Fibroblast of the aortic adventitia (primary cell): ENCODE data around the gene RAB1A. TPM values are rescaled to one million over a fixed set of nuclear protein-coding genes. Genes with fewer than 3 reads are reported as not detected.
"Not testable (repeated sequence)": the region's sequence is repeated elsewhere in the genome, so short reads cannot be mapped to it uniquely, and the experiment has no call there.

ENCODE experiments used
- DNase-seq: peaks from one replicate; pipeline ENCODE4 v3.0.0-alpha.2; 2010; ENCODE audit warnings: low read depth
- H3K4me3 ChIP-seq: 2 replicates; pipeline ENCODE4 v1.5.1; 2011; ENCODE audit warnings: low read depth, mild to moderate bottlenecking, control low read depth, low read length, moderate library complexity
- total RNA-seq: library from RNA; depleted of rRNA; stranded (reverse); fragments of >200 nt; gene quantifications from 2 replicates; pipeline ENCODE4 v1.2.3, GENCODE V29; 2012; ENCODE audit warnings: low replicate concordance
- TF ChIP-seq, protein P1 (sequence below): IDR thresholded peaks from 2 replicates; pipeline ENCODE4 v1.5.1; 2011; ENCODE audit warnings: mild to moderate bottlenecking, low read length, control low read depth, inconsistent platforms; ENCODE audit not compliant: insufficient read depth

The RAB1A gene
- total RNA-seq, 1 donor = 80.7 TPM

- TF ChIP-seq, protein P1, sequence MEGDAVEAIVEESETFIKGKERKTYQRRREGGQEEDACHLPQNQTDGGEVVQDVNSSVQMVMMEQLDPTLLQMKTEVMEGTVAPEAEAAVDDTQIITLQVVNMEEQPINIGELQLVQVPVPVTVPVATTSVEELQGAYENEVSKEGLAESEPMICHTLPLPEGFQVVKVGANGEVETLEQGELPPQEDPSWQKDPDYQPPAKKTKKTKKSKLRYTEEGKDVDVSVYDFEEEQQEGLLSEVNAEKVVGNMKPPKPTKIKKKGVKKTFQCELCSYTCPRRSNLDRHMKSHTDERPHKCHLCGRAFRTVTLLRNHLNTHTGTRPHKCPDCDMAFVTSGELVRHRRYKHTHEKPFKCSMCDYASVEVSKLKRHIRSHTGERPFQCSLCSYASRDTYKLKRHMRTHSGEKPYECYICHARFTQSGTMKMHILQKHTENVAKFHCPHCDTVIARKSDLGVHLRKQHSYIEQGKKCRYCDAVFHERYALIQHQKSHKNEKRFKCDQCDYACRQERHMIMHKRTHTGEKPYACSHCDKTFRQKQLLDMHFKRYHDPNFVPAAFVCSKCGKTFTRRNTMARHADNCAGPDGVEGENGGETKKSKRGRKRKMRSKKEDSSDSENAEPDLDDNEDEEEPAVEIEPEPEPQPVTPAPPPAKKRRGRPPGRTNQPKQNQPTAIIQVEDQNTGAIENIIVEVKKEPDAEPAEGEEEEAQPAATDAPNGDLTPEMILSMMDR = no peak
- H3K4me3 ChIP-seq = no peak overlapping the region
- no peak for DNase-seq
Measured at GRCh38 chr2:65165558-65165957, 35.7 kb upstream of the RAB1A start.

GRCh38 chr2:65164426-65164891, 34.6 kb upstream of the RAB1A start:
- TF ChIP-seq, protein P1 = no peak
- peak; percentile 44 for DNase-seq
- H3K4me3 ChIP-seq = no peak overlapping the region

GRCh38 chr2:65161551-65162100, 31.7 kb upstream of the RAB1A start:
- H3K4me3 ChIP-seq = no peak overlapping the region
- DNase-seq = no peak
- TF ChIP-seq, protein P1 = no peak

DNA sequence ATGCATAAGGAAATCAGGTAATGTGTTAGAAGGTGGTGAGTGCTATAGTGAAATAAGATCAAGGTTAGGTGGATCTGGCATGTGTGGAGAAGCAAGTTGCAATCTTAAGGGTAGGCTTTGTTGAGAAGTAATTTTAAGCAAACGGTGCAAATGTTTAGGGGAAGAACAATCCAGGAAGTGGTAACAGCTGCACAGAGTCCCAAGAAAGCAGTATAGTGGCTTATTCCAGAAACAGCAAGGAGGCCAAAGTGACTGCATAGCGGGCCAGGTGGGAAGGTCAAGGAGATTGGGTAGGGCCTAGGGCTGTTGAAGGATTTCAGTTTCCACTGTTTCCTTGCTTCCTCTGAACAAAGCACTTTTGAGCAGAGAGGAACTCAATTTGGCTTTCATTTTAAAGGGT, 30.0 kb upstream of the RAB1A start:
- no peak for DNase-seq
- H3K4me3 ChIP-seq = no peak overlapping the region
- TF ChIP-seq, protein P1 = no peak

DNA sequence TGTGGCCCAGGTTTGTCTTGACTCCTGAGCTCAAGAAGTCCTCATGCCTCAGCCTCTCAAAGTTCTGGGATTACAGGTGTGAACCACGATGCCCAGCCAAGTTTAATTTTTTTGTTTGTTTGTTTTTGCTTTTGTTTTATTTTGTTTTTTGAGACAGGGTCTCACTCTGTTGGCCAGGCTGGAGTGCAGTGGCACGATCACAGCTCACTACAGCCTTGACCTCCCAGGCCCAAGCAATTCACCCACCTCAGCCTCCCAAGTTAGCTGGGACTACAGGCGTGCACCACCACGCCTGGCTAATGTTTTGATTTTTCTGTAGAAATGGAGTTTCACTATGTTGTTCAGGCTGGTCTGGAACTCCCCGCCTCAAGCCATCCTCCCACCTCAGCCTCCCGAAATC, 29.4 kb upstream of the RAB1A start:
- DNase-seq = no peak

GRCh38 chr2:65158557-65158956, 28.7 kb upstream of the RAB1A start:
- H3K4me3 ChIP-seq = no peak overlapping the region
- no peak for DNase-seq
- TF ChIP-seq, protein P1 = no peak

More for the DNA sequence above, 29.4 kb upstream of the RAB1A start:
- TF ChIP-seq, protein P1 = no peak
- H3K4me3 ChIP-seq = no peak overlapping the region

- not testable (repeated sequence) for DNase-seq
Measured at GRCh38 chr2:65157856-65158255, 27.9 kb upstream of the RAB1A start.

More at GRCh38 chr2:65157856-65158255, 27.9 kb upstream of the RAB1A start:
- not testable (repeated sequence) for H3K4me3 ChIP-seq
